ENCODE measurements around the gene BCL11B.

BCL11B gene

GRCh38 chr14:99129998-99130397, 142.0 kb downstream of the BCL11B start:
- DNase-seq = no peak

DNA sequence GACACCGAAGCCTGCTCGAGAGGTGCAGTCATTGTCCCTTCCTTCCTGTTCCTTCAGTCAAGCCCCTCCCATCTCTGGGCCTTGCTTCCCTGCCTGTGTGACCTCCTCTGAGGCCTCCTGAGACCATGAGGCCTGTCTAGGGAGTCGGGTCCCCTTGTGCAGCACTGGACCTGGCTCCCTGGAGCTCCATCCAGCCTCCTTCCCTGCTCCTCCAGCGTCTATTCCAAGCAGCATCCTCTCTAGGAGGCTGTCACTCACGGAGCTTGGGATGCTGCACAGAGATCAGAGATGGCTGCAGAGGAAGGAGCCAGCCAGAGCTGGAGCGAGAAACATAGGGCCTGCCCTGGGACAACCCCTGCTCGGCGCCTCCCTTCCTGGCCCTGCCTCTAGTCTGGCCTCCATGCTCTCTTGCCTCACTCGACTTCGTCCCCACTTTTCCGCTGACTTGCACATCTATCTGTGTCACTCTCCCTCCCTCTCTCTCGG, 142.7 kb downstream of the BCL11B start:
- DNase-seq = no peak

GRCh38 chr14:99128185-99128584, 143.8 kb downstream of the BCL11B start:
- no peak for DNase-seq

DNA sequence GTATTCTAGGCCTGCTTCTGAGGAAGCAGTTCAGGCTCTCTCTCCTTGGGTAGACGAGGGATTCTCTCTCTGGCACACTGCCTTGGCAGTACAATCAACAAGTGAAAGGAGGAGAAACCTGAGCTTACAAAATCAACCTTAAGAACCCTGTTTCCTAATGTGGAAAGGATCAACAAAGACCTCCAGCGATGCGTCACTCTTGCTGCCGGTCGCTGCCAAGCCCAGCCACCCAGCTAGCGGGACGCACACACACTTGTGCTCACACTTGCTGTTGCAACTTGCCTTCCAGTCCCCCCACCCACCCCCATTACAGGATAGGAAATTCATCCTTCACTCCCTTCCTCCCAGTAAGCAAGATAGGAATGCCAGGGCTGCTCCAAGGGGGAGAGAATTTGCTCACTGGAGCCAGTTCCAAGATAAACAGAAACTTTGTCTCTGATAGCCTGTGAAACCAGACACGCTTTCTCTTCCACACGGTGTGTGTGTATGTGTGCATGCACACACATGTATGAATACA, 144.3 kb downstream of the BCL11B start:
- DNase-seq = no peak

DNA sequence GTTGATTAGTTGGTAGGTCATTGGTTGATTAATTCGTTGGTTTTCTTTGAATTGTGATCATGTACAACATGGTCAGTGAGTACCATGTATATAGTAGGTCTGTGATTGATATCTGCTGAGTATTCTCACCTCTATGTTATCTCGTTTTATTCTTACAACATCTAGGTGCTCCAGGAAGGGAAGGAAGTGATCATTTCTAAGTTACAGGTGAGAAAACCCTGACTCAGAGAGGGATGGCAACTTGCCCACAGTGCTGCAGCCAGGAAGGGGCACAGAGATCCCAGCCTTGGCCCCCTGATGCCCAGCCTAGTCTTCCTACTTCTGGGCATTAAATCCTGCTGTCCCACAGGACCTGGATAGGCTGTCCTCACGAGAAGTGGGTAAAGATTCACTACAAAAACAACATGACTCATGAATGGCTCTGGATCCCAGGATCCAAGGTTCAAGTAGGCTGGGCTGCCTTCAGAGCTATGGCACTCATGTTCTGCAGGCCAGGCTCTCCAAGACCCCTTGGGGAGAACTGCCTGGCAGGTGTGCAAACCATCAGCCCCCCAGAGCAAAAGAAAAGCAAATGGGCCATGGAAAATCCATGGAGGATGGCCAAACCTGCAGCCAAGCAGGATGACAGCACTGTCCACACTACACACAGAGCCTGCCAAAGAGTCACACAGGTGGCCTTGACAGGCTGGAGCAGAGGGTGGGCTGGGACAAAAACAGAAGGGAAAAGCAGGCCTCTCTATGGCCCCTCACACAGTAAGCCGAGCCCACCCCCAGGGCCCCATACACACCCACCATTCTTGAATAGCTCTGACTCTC, 146.2 kb downstream of the BCL11B start:
- DNase-seq = no peak

DNA sequence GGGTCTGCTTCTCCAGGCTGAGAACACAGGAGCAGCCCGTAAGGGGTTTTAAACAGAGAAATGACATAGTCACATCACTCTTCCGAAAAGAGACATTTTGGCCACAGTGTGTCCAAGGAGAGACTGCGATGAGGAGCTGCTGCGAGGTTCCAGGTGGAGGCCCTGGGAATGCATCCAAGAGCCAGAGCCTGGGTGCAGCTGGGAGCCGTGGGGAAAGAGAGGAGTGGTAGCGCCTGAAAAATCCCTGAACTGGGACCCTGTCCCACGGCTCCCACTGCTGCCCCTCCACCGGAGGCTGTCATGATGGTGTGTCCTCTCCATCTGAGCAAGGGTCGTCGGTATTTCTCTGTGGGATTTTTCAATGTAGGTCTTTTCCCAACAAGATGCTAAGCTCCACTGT, 146.9 kb downstream of the BCL11B start:
- DNase-seq = no peak

DNA sequence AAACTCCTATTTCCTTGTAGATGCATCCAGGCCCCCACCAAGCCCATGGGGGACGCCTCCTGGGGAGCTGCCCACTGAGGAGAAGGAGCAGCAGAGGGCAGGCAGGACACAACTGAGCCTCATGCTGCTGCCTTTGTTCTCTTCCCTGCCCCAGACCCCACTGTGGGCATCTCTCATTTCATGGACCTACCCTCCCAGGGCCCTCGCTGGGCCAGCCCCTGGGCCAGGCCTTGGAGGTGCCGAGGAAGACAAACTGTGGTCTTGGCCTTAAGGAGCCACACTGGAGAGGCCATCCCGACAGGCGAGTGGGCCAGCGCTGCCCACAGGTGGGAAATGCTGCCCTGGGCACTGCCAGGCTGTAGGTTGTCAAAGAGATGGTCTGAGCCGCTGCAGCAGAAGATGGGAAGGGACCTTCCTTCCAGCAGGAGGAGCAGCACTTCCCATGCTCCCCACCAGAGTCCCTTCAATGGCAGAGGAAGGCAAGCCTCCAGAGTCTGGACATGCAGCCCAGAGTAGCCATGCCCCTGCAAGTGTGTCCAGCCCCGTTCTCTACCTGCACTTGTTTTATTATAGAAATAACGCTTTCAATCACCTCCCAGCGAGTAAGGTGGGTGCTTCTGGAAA, 147.4 kb downstream of the BCL11B start:
- no peak for DNase-seq

GRCh38 chr14:99123208-99123870, 148.7 kb downstream of the BCL11B start:
- DNase-seq = no peak

GRCh38 chr14:99122521-99123125, 149.4 kb downstream of the BCL11B start:
- no peak for DNase-seq

DNA sequence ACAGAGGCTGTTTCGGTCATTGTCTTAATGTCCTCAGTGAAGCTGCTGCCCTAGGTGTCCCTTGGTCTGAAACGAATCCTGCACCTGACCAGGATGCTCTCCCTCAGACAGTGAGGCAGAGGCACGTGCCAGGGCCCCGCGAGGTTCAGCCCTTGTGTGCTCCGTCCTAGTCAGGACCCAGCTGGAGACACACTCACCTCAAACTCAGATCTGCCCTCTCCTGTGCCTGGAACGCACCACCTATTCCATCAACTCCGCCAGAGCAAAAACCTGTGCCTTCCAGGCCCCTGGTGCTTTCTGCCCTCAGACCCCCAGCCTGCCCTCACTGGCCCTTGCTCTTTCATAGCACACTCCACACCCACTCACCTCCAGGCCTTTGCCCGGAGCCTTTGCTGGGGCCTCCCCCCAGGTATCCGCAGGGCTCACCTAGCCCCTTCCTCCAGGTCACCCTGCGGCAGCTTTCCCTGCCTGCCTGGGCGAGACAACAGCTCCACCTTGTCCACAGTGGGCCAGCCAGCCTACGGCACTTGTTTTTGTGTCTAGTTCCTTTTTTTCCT, 150.6 kb downstream of the BCL11B start:
- no peak for DNase-seq

DNA sequence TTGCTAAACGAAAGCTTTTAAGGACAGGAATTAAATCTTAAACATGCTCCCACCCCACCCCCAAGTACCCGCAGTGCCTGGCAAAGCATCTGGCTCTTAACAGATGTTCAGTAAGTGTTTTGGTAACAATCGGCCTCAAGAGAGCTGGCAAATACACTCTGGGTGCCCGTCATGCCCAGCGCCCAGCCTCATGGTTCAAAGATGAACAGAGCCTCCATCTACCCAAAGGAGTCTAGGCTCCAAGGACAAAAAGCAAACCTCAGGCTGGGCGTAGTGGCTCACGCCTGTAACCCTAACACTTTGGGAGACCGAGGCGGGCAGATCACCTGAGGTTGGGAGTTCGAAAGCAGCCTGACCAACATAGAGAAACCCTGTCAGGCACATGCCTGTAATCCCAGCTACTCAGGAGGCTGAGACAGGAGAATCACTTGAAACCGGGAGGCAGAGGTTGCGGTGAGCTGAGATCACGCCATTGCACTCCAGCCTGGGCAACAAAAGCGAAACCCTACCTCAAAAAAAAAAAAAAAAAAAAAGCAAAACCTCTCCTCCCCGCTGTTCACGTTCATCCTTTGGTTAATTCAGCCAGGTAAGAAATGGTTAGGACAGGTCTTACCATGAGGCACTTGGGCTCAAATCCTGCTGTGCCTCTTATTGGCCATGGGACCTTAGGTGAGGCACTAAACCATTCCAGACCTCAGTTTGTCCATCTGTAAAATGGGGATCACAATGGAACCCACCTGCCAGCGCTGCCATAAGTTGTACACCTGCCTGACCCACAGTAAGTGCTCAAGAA, 151.3 kb downstream of the BCL11B start:
- DNase-seq = no peak

DNA sequence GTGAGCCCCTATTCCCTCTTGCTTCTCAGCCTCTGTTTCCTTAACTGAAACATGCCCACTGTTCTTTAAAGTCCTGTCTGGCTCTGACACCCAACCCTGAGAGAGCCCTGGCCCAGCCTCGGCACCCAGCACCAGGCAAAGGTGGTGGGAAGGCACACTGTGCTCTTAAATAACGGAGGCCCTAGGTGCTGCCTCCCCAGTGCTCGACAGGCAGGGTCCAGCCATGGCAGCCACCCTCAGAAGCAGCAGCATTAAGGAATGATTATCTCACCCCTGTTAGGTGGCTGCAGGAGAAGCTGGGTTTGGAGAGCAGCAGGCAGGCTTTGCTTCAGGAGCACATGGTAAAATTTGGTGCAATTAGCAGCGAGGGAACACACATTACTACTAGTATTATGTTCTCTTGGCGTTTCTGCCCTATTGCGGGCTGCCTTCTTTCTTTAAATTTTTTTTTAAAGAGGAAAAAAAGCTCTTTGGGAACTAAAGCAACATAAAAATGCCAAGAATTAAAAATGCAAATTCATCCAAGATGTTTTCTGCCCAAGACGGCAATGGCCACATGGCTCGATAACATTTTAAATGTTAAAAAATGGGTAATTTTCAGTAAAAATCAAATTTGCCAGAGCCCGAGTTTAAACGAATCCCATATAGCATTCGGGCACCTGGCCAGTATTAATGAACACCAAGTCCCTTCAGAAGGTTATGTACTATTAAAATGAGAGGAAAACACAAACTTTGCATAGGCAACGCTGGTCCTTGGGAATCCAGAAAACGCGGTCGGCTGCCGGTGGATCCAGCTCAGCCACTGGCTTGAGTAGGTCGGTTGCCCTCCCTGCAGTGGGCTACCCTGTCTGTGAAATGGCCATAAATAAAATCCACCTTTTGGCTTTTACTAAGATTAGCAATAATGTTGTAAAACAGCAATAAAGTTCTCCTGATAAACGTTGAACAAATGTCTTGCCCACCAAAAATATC, 152.2 kb downstream of the BCL11B start:
- no peak for DNase-seq
